K562 (cell line): ENCODE measurements around the gene PPP1R9B. TPM values are rescaled to one million over a fixed set of nuclear protein-coding genes. Genes with fewer than 3 reads are reported as not detected.

Experiments used
- ARID1B ChIP-seq: fragments of 450-650 bp; IDR thresholded peaks from 2 replicates; pipeline ENCODE4 v1.6.1; 2016; ENCODE audit warnings: antibody characterized with exemption, mild to moderate bottlenecking, inconsistent platforms
- FOXA3 ChIP-seq, 2 experiments: fragments of 450-650 bp in 1 of 2; sonication (generic) in 1 of 2; formaldehyde crosslinking; IDR thresholded peaks in 1 of 2; conservative IDR thresholded peaks in 1 of 2; 2 replicates each; pipeline versions ENCODE4 v1.4.0 to v1.8.0; 2020 to 2022; ENCODE audit warnings: mild to moderate bottlenecking in 2 of 2, missing genetic modification reagents in 1 of 2
- HDAC2 ChIP-seq: fragments of 450-650 bp; IDR thresholded peaks from 2 replicates; pipeline ENCODE4 v1.6.1; 2016; ENCODE audit warnings: mild to moderate bottlenecking
- RAD21 ChIP-seq, 2 experiments: fragments of 250-450 bp in 1 of 2; fragments of 450-650 bp in 1 of 2; sonication (Bioruptor Pico) in 1 of 2; formaldehyde crosslinking in 1 of 2; IDR thresholded peaks in 1 of 2; conservative IDR thresholded peaks in 1 of 2; 2 replicates each; pipeline versions ENCODE4 v1.4.0 to v1.8.0; 2020 to 2022; ENCODE audit warnings: mild to moderate bottlenecking in 2 of 2, moderate library complexity in 1 of 2
- SMAD2 ChIP-seq: fragments of 150-350 bp; IDR thresholded peaks from 2 replicates; pipeline ENCODE4 v1.6.1; 2014; ENCODE audit warnings: low read depth, mild to moderate bottlenecking, low read length
- polyA plus RNA-seq, 8 experiments: library from polyadenylated mRNA; depleted of rRNA in 4 of 8; stranded (reverse) in 5 of 8; unstranded in 3 of 8; fragments of >200 nt; fragmentation: Nextera tagmentation in 2 of 8; fragmentation: Illumina TruSeq in 1 of 8; extraction: Ambion mirVana in 2 of 8; extraction: Trizol in 1 of 8; gene quantifications; 2 replicates each; pipeline versions ENCODE4 v1.2.1 to v1.2.3, GENCODE V29; 2011 to 2014; ENCODE audit warnings: inconsistent platforms in 1 of 8, missing spikeins in 1 of 8
- total RNA-seq, 7 experiments: library from RNA; depleted of rRNA in 6 of 7; stranded (reverse); fragments of >200 nt in 6 of 7; fragmentation: Illumina TruSeq in 2 of 7; extraction: Trizol in 2 of 7; gene quantifications; 2 replicates each; pipeline versions ENCODE4 v1.2.1 to v1.2.3, GENCODE V29; 2011 to 2021; ENCODE audit warnings: low replicate concordance in 1 of 7
- TF ChIP-seq, protein P1 (sequence below), 3 experiments: fragments of 200-800 bp in 1 of 3; sonication (Bioruptor generic) in 1 of 3; sonication (generic) in 1 of 3; formaldehyde crosslinking in 1 of 3; IDR thresholded peaks; 2 replicates each; pipeline versions ENCODE4 v1.6.1 to v1.8.0; 2016 to 2022; ENCODE audit warnings: mild to moderate bottlenecking in 2 of 3, missing compliant biosample characterization in 2 of 3, missing genetic modification characterization in 2 of 3, missing genetic modification reagents in 1 of 3
- TF ChIP-seq, protein P2 (sequence below): fragments of 250-450 bp; sonication (Bioruptor Pico); IDR thresholded peaks from 2 replicates; pipeline ENCODE4 v1.5.0; 2021

Gene PPP1R9B
- total and polyA plus RNA-seq, 9 of the 15 experiments (the other 6 are each of a cell fraction or from before 2014, with no cell fraction given), result 0.10 to 63.5 (median 24.7) TPM

DNA sequence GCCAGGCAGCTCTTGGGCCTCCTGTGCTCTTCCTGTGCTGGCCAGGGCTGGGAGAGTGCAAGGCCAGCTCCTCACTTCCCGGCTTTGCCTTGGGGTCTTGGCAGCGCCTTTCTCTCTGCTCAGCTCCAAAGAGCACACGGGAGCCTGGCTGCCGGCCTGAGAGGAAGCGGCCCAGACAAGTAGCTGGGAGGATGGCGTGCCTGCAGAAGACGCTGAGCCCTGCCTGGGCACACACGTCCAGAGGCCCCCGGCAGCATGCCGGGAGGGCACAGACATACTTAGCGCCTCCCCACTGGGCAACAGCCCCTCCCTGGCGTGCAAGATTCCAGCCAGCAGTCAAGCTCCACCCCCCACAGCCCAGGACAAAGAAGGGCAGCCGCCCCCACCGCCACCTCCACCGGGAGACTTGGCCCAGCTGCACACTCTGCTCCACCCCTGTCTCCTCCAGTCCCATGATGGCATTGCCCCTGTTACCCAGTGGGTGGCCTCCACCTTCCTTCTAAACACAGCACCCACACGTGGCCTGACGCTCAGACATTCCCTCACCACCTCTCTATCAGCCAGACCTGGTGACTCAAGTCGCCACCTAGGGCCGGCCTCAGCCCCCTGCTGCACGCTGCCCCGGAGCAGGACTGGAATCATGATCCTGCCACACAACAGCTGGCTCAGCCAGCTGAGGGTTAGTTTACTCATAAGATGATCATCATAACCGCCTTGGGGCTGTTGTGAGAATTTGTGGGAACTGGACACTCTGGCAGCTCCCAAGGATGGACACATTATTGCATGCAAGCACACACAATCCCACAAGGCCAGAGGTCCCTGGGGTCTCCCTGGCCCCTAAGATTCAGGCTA is 27.7 kb upstream of the PPP1R9B start (continued):
- peak; percentile 19 to 55; a peak in 3 of 4 replicates for TF ChIP-seq RAD21 (CRISPR knock-in tag; conservative IDR thresholded peaks at IDR 0.05 in 1 of 2, IDR thresholded peaks at IDR 0.05 in 1 of 2)
- 0 out of 4 replicates have a peak, but pooled peaks of 1 of the 2 experiments have one; percentile 39 for TF ChIP-seq FOXA3 (CRISPR knock-in tag; conservative IDR thresholded peaks at IDR 0.05 in 1 of 2, IDR thresholded peaks at IDR 0.05 in 1 of 2)
- TF ChIP-seq, protein P1, sequence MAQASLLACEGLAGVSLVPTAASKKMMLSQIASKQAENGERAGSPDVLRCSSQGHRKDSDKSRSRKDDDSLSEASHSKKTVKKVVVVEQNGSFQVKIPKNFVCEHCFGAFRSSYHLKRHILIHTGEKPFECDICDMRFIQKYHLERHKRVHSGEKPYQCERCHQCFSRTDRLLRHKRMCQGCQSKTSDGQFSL (CRISPR knock-in tag; IDR thresholded peaks at IDR 0.05), result peak; percentile 67; the same call in 1 of the 2 replicates
- TF ChIP-seq, protein P1 (tag; IDR thresholded peaks at IDR 0.05), result no peak
- peak; percentile 47; the same call in 1 of the 2 replicates for TF ChIP-seq HDAC2
- TF ChIP-seq SMAD2, result no peak
- 0 out of 2 replicates have a peak, but pooled peaks have one; percentile 21 for TF ChIP-seq ARID1B
- TF ChIP-seq, protein P2, sequence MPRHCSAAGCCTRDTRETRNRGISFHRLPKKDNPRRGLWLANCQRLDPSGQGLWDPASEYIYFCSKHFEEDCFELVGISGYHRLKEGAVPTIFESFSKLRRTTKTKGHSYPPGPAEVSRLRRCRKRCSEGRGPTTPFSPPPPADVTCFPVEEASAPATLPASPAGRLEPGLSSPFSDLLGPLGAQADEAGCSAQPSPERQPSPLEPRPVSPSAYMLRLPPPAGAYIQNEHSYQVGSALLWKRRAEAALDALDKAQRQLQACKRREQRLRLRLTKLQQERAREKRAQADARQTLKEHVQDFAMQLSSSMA (CRISPR knock-in tag), result no peak
